ENCODE data around the gene MBD3L1. TPM values are rescaled to one million over a fixed set of nuclear protein-coding genes. Genes with fewer than 3 reads are reported as not detected.

MBD3L1 gene
- total and polyA plus RNA-seq, 9 of the 15 experiments (the other 6 are each of a cell fraction or from before 2014, with no cell fraction given) = not detected

GRCh38 chr19:8877854-8878705 is 45.9 kb downstream of the MBD3L1 start (continued):
- no peak for TF ChIP-seq REST (IDR thresholded peaks at IDR 0.05; ENCODE audit: borderline replicate concordance)
- no peak for TF ChIP-seq REST (CRISPR knock-in tag; IDR thresholded peaks at IDR 0.05; ENCODE audit: low read depth)
- no peak for TF ChIP-seq YY1 (IDR thresholded peaks at IDR 0.05; ENCODE audit: borderline replicate concordance in 1 of 3, control insufficient read depth in 1 of 3, extremely low read depth in 1 of 3, insufficient read depth in 3 of 3, insufficient read length in 1 of 3, insufficient replicate concordance in 2 of 3, low read depth in 1 of 3, low read length in 2 of 3)
- TF ChIP-seq SOX6 (IDR thresholded peaks at IDR 0.05) = peak; percentile 82
- no peak for TF ChIP-seq UBTF (IDR thresholded peaks at IDR 0.05; ENCODE audit: borderline replicate concordance in 1 of 2, low read depth in 2 of 2, low read length in 2 of 2)
- TF ChIP-seq KDM1A (IDR thresholded peaks at IDR 0.05) = no peak
- TF ChIP-seq MEF2D (tag; conservative IDR thresholded peaks at IDR 0.05; ENCODE audit: low read depth) = no peak
- no peak for TF ChIP-seq RFX1 (IDR thresholded peaks at IDR 0.05)
- no peak for TF ChIP-seq ZNF23 (CRISPR knock-in tag; IDR thresholded peaks at IDR 0.05)
- no peak for TF ChIP-seq KDM5B (IDR thresholded peaks at IDR 0.05; ENCODE audit: insufficient replicate concordance, low read depth, low read length)
- no peak for TF ChIP-seq ZNF224 (CRISPR knock-in tag; IDR thresholded peaks at IDR 0.05)
- no peak for TF ChIP-seq SREBF1 (IDR thresholded peaks at IDR 0.05; ENCODE audit: borderline replicate concordance, low read depth, low read length)
- no peak for TF ChIP-seq POU5F1 (IDR thresholded peaks at IDR 0.05; ENCODE audit: borderline replicate concordance, low read depth, low read length, partially characterized antibody)
- no peak for TF ChIP-seq MYBL2 (IDR thresholded peaks at IDR 0.05; ENCODE audit: low read depth)
- TF ChIP-seq MYBL2 (CRISPR knock-in tag; IDR thresholded peaks at IDR 0.05; ENCODE audit: borderline replicate concordance) = no peak
